Gastrocnemius medialis (tissue), 4 donors: ENCODE data around the gene KLHL6. TPM values are rescaled to one million over a fixed set of nuclear protein-coding genes. Genes with fewer than 3 reads are reported as not detected.
A peak's percentile ranks its signal among the peaks of the same experiment; 100 is the strongest.

Experiments used
- ATAC-seq, 2 donors: fragments of 150-250 bp; one replicate each; pipeline ENCODE4 v1.9.1; 2016
- DNase-seq, 2 donors: peaks; one replicate each; pipeline ENCODE4 v3.0.0-alpha.2; 2019
- H3K27ac ChIP-seq, 4 donors: fragments of 200-600 bp; sonication (generic); 1 replicate in 1 of 4; 2 replicates in 3 of 4; pipeline ENCODE4 v1.5.1; 2016 to 2018; ENCODE audit warnings: mild to moderate bottlenecking in 2 of 4, moderate library complexity in 1 of 4
- H3K27me3 ChIP-seq, 3 donors: fragments of 200-600 bp; sonication (generic) in 2 of 3; 1 replicate in 1 of 3; 2 replicates in 2 of 3; pipeline versions ENCODE4 v1.5.1 to v1.6.0; 2016 to 2019; ENCODE audit warnings: mild to moderate bottlenecking in 1 of 3, moderate library complexity in 1 of 3
- H3K36me3 ChIP-seq, 2 donors: fragments of 200-600 bp; sonication (generic) in 1 of 2; one replicate each; pipeline ENCODE4 v1.5.1; 2017 to 2018
- H3K4me1 ChIP-seq, 2 donors: fragments of 200-600 bp; sonication (generic) in 1 of 2; one replicate each; pipeline ENCODE4 v1.5.1; 2016 to 2017; ENCODE audit warnings: mild to moderate bottlenecking in 2 of 2
- H3K4me3 ChIP-seq, 4 donors: fragments of 200-600 bp; sonication (generic) in 3 of 4; 1 replicate in 1 of 4; 2 replicates in 3 of 4; pipeline ENCODE4 v1.5.1; 2016 to 2019; ENCODE audit warnings: mild to moderate bottlenecking in 2 of 4
- H3K9me3 ChIP-seq, 3 donors: fragments of 200-600 bp; sonication (generic) in 2 of 3; 1 replicate in 1 of 3; 2 replicates in 2 of 3; pipeline ENCODE4 v1.5.1; 2016 to 2019
- CTCF ChIP-seq, 5 experiments: fragments of 450-650 bp in 3 of 5; fragments of 200-600 bp in 2 of 5; sonication (generic) in 2 of 5; IDR thresholded peaks in 4 of 5; conservative IDR thresholded peaks in 1 of 5; 1 replicate in 4 of 5; 2 replicates in 1 of 5; pipeline ENCODE4 v1.5.1; 2016 to 2019; ENCODE audit warnings: antibody characterized with exemption in 5 of 5, mild to moderate bottlenecking in 3 of 5, moderate library complexity in 3 of 5
- POLR2A ChIP-seq, 2 donors: fragments of 450-650 bp; IDR thresholded peaks; one replicate each; pipeline ENCODE4 v1.6.1; 2017; ENCODE audit warnings: antibody characterized with exemption in 2 of 2, mild to moderate bottlenecking in 2 of 2, moderate library complexity in 2 of 2
- in situ Hi-C, 4 donors: fragments of 200-750 bp; cut with MboI; loops; one replicate each; pipeline versions ENCODE4 v1.15.0 to v1.8.0; 2017; ENCODE audit warnings: low sequenced_read_pairs in 4 of 4
- intact Hi-C: fragments of 100-400 bp; cut with DNase I; formaldehyde crosslinking; loops from one replicate; pipeline ENCODE4 v1.15.1; 2023; ENCODE audit warnings: low total_unique reads
- total RNA-seq, 4 donors: library from RNA; depleted of rRNA; stranded (reverse); fragments of >200 nt; gene quantifications; one replicate each; pipeline versions ENCODE4 v1.1.0 to v1.2.3, GENCODE V29; 2016

Gene KLHL6
- total RNA-seq, 4 donors from 2014 or later, result 0.15 to 0.31 (median 0.30) TPM

GRCh38 chr3:183560607-183561006, 5.1 kb upstream of the KLHL6 start:
- in situ Hi-C loops (no loop called here), intact Hi-C loops (loop anchor here (1.0 to 5.0 kb wide), 3 partner anchors 57 to 91 kb away; no protein-coding TSS in a partner anchor)
- peak overlapping the region in 1 of 4 donors; percentile 40 for H3K27ac ChIP-seq
- peak; percentile 27 to 44 for ATAC-seq
- no peaks in the 10 kb centered on the region for H3K36me3 ChIP-seq
- TF ChIP-seq POLR2A (IDR thresholded peaks at IDR 0.05) (no peak), CTCF (IDR thresholded peaks at IDR 0.05 in 4 of 5, conservative IDR thresholded peaks at IDR 0.05 in 1 of 5) (peak in 3 of 5 experiments; percentile 26 to 46 (median 36))
- H3K4me1 ChIP-seq, result peaks cover 6 to 9% of the 10 kb centered on the region in 2 donors
- H3K27me3 ChIP-seq, result no peaks in the 10 kb centered on the region
- DNase-seq, result no peak
- H3K4me3 ChIP-seq, result no peak overlapping the region
- no peaks in the 10 kb centered on the region for H3K9me3 ChIP-seq

GRCh38 chr3:183558495-183558894, 3.0 kb upstream of the KLHL6 start:
- DNase-seq (no peak), ATAC-seq (no peak)
- Histone ChIP-seq H3K36me3 (no peaks in the 10 kb centered on the region), H3K9me3 (no peaks in the 10 kb centered on the region), H3K27me3 (no peaks in the 10 kb centered on the region), H3K27ac (no peak overlapping the region), H3K4me1 (peaks cover 6 to 8% of the 10 kb centered on the region in 2 donors), H3K4me3 (no peak overlapping the region)
- no peak for TF ChIP-seq POLR2A (IDR thresholded peaks at IDR 0.05)
- no peak for TF ChIP-seq CTCF (IDR thresholded peaks at IDR 0.05 in 4 of 5, conservative IDR thresholded peaks at IDR 0.05 in 1 of 5)
- in situ Hi-C loops (no loop called here), intact Hi-C loops (no loop called here)

- TF ChIP-seq CTCF (IDR thresholded peaks at IDR 0.05 in 4 of 5, conservative IDR thresholded peaks at IDR 0.05 in 1 of 5), result no peak
- no peak for TF ChIP-seq POLR2A (IDR thresholded peaks at IDR 0.05)
- peaks cover 4 to 11% of the 10 kb centered on the region in 2 donors for H3K4me1 ChIP-seq
- no peaks in the 10 kb centered on the region for H3K27me3 ChIP-seq
- DNase-seq (no peak), ATAC-seq (no peak)
- intact Hi-C loops, result no loop called here
- H3K9me3 ChIP-seq, result no peaks in the 10 kb centered on the region
- in situ Hi-C loops, result no loop called here
- H3K4me3 ChIP-seq, result no peak overlapping the region
- no peaks in the 10 kb centered on the region for H3K36me3 ChIP-seq
- no peak overlapping the region for H3K27ac ChIP-seq
Measured at GRCh38 chr3:183556722-183557121, 1.2 kb upstream of the KLHL6 start.

- intact Hi-C loops (no loop called here), in situ Hi-C loops (no loop called here)
- Histone ChIP-seq H3K9me3 (no peaks in the 10 kb centered on the region), H3K27me3 (no peaks in the 10 kb centered on the region), H3K36me3 (no peaks in the 10 kb centered on the region), H3K4me3 (no peak overlapping the region), H3K4me1 (peaks cover 4 to 11% of the 10 kb centered on the region in 2 donors), H3K27ac (peak overlapping the region in 2 of 4 donors; percentile 54 to 64)
- no peak for DNase-seq
- peak in 1 of 2 donors; percentile 42 for ATAC-seq
- TF ChIP-seq CTCF (IDR thresholded peaks at IDR 0.05 in 4 of 5, conservative IDR thresholded peaks at IDR 0.05 in 1 of 5) (no peak), POLR2A (IDR thresholded peaks at IDR 0.05) (peak in 1 of 2 donors; percentile 6)
Measured at GRCh38 chr3:183554377-183554776, 1.1 kb downstream of the KLHL6 start.
